Mesodermal cell (in vitro differentiated cells): Measurements from ENCODE around the gene MANF.

Experiments used
- H3K27ac ChIP-seq: 2 replicates; pipeline ENCODE4 v1.7.0; 2013; ENCODE audit warnings: mild to moderate bottlenecking, low read depth, low read length, moderate library complexity; ENCODE audit not compliant: severe bottlenecking
- H3K36me3 ChIP-seq: 2 replicates; pipeline ENCODE4 v1.7.1; 2013; ENCODE audit warnings: mild to moderate bottlenecking, low read length, moderate library complexity; ENCODE audit not compliant: control insufficient read depth, insufficient read depth
- H3K4me1 ChIP-seq: one replicate; pipeline ENCODE4 v1.7.1; 2013; ENCODE audit warnings: mild to moderate bottlenecking, low read length; ENCODE audit not compliant: insufficient read depth, control insufficient read depth, poor library complexity, severe bottlenecking
- H3K4me3 ChIP-seq: 2 replicates; pipeline ENCODE4 v1.7.0; 2013; ENCODE audit warnings: low read length, control low read depth, mild to moderate bottlenecking; ENCODE audit not compliant: insufficient read depth, poor library complexity, severe bottlenecking; ENCODE audit errors: extremely low read depth
- H3K9me3 ChIP-seq: 2 replicates; pipeline ENCODE4 v1.7.1; 2013; ENCODE audit warnings: mild to moderate bottlenecking, low read length, moderate library complexity; ENCODE audit not compliant: control insufficient read depth
- WGBS, 2 experiments: methylation state at CpG; one replicate each; pipeline ENCODE4 v1.1.5; 2013; ENCODE audit warnings: missing lambda C conversion rate in 2 of 2; ENCODE audit not compliant: insufficient coverage in 2 of 2; 5-methylcytosine and 5-hydroxymethylcytosine counted together

The MANF gene

DNA sequence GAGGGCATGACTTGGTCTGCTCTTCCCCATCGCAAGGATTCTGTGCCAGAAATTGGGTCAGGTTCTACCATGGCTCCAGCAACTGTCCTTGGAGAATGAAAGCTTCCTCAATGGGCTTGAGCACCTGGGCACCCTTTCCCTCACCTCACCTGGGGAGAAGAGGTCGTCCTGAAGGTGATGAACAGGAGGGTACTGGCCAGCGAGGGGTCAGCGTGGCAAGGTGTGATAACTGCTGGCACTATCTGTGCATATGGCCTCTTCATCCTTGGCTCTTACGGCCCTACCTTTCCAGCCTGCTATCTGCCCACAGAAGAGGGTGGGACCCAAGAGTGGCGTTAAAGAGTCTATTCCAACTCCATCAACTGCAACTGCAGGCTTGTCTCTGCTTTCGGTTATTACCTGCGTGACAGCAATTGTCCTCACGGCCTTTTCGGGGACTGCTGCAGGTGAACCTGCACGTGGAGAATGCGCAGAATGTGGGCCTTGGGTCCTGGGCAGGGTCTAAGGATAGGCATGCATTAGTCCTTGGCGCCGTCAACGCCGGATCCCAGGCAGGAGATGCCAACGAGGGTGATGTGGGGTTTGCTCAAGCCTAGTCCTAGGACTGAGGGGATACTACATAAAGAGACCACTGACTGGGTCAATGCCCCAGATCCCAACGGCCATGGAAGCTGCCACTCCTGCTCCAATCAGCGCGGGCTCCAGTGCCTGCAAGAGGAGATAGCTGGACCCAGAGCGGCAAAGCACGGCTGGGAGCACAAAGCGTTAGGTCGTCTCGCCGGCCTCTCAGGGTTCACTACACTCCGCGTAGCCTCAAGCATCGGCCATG lies 5.4 kb downstream of the MANF start:
- Histone ChIP-seq H3K4me1 (peaks cover 35% of the 10 kb centered on the region), H3K27ac (peak overlapping the region; percentile 97), H3K9me3 (peaks cover 22% of the 10 kb centered on the region), H3K4me3 (peak overlapping the region; percentile 54), H3K36me3 (peaks cover 82% of the 10 kb centered on the region)
- WGBS, 2 experiments: 54 to 56% methylated on average over 28 to 29 of the region's 29 CpGs

DNA sequence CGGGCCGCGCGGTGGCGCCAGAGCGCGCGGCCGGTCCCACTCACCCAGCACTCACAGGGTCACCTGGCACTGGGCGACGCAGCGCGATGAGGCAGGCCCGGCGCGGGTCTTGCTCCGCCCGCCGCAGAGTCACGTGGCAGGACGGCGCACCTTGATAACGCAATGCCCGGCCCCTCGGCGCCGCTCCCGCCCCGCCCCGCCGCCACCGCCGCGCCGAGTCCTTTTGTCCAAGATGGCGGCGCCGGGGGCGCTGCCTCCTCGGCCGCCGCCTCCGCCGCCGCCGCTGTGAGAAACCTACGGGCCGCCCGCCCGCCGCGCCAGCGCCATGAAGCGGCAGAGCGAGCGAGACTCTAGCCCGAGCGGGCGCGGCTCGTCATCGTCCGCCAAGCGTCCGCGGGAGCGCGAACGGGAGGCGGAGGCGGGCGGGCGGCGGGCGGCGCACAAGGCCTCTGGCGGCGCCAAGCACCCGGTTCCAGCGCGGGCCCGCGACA lies 6.0 kb downstream of the MANF start, which contains the start of gene RBM15B:
RBM15B (plus strand) TSS at position 211 of the 491 bp plus-strand sequence; CDS start at position 326, 115 bp downstream.
- H3K36me3 ChIP-seq: peaks cover 87% of the 10 kb centered on the region
- H3K27ac ChIP-seq: peak within 1 kb of the TSS; percentile 97
- 0 to 1% methylated on average over 54 to 65 of the region's 83 CpGs for WGBS, 2 experiments
- peaks cover 22% of the 10 kb centered on the region for H3K9me3 ChIP-seq
- H3K4me3 ChIP-seq: peak within 1 kb of the TSS; percentile 54
- H3K4me1 ChIP-seq: peaks cover 36% of the 10 kb centered on the region

DNA sequence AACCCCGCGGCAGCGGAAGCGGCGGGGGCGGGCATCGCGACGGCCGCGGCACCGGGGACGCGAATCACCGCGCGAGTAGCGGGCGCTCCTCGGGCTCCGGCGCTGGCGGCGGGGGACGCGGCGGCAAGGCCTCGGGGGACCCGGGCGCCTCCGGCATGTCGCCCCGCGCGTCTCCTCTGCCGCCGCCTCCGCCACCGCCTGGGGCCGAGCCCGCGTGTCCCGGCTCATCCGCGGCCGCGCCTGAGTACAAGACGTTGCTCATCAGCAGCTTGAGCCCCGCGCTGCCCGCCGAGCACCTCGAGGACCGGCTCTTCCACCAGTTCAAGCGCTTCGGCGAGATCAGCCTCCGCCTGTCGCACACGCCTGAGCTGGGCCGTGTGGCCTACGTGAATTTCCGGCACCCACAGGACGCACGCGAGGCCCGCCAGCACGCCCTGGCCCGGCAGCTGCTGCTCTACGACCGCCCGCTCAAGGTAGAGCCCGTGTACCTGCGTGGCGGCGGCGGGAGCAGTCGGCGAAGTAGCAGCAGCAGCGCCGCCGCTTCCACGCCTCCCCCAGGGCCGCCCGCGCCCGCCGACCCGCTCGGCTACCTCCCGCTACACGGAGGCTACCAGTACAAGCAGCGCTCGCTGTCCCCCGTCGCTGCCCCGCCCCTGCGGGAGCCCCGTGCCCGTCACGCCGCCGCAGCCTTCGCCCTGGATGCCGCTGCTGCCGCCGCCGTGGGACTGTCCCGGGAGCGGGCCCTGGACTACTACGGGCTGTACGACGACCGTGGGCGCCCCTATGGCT lies 6.7 kb downstream of the MANF start:
- peaks cover 87% of the 10 kb centered on the region for H3K36me3 ChIP-seq
- WGBS, 2 experiments: 23 to 24% methylated on average over 78 to 99 of the region's 115 CpGs
- peak overlapping the region; percentile 97 for H3K27ac ChIP-seq
- peaks cover 22% of the 10 kb centered on the region for H3K9me3 ChIP-seq
- H3K4me3 ChIP-seq: peak overlapping the region; percentile 54
- peaks cover 33% of the 10 kb centered on the region for H3K4me1 ChIP-seq

DNA sequence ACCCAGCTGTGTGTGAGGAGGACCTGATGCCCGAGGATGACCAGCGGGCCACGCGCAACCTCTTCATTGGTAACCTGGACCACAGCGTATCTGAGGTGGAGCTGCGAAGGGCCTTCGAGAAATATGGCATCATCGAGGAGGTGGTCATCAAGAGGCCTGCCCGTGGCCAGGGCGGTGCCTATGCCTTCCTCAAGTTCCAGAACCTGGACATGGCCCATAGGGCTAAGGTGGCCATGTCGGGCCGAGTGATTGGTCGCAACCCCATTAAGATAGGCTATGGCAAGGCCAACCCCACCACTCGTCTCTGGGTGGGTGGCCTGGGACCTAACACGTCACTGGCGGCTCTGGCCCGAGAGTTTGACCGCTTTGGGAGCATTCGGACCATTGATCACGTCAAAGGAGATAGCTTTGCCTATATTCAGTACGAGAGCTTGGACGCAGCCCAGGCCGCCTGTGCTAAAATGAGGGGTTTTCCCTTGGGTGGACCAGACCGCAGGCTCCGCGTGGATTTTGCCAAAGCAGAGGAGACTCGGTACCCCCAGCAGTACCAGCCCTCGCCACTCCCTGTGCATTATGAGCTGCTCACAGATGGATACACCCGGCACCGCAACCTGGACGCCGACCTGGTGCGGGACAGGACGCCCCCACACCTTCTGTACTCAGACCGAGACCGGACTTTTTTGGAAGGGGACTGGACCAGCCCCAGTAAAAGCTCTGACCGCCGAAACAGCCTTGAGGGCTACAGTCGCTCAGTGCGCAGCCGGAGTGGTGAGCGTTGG lies 7.5 kb downstream of the MANF start:
- peaks cover 88% of the 10 kb centered on the region for H3K36me3 ChIP-seq
- H3K4me3 ChIP-seq: peak overlapping the region; percentile 54
- H3K4me1 ChIP-seq: peaks cover 26% of the 10 kb centered on the region
- H3K9me3 ChIP-seq: peaks cover 22% of the 10 kb centered on the region
- 94 to 96% methylated on average over 40 to 42 of the region's 42 CpGs for WGBS, 2 experiments
- H3K27ac ChIP-seq: no peak overlapping the region

DNA sequence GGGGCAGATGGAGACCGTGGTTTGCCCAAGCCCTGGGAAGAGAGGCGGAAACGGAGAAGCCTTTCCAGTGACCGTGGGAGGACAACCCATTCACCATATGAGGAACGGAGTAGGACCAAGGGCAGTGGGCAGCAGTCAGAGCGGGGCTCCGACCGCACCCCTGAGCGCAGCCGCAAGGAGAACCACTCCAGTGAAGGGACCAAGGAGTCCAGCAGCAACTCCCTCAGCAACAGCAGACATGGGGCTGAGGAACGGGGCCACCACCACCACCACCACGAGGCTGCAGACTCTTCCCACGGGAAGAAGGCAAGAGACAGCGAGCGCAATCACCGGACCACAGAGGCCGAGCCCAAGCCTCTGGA lies 8.0 kb downstream of the MANF start:
- no peak overlapping the region for H3K27ac ChIP-seq
- no peak overlapping the region for H3K4me3 ChIP-seq
- H3K9me3 ChIP-seq: peaks cover 22% of the 10 kb centered on the region
- WGBS, 2 experiments: 95 to 97% methylated on average over 17 of the region's 17 CpGs
- H3K36me3 ChIP-seq: peaks cover 87% of the 10 kb centered on the region
- H3K4me1 ChIP-seq: peaks cover 20% of the 10 kb centered on the region

DNA sequence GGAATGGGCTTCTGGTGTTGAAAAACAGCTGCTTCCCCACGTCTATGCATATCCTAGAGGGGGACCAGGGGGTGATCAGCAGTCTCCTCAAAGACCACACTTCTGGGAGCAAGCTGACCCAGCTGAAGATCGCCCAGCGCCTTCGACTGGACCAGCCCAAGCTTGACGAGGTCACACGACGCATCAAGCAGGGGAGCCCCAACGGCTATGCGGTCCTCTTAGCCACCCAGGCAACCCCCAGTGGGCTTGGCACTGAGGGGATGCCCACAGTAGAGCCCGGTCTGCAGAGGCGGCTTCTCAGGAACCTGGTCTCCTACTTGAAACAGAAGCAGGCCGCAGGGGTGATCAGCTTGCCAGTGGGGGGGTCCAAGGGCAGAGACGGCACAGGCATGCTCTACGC lies 8.5 kb downstream of the MANF start:
- Histone ChIP-seq H3K4me3 (no peak overlapping the region), H3K4me1 (peaks cover 20% of the 10 kb centered on the region), H3K9me3 (peaks cover 22% of the 10 kb centered on the region), H3K36me3 (peaks cover 85% of the 10 kb centered on the region), H3K27ac (no peak overlapping the region)
- WGBS, 2 experiments: 96% methylated on average over 14 of the region's 14 CpGs

DNA sequence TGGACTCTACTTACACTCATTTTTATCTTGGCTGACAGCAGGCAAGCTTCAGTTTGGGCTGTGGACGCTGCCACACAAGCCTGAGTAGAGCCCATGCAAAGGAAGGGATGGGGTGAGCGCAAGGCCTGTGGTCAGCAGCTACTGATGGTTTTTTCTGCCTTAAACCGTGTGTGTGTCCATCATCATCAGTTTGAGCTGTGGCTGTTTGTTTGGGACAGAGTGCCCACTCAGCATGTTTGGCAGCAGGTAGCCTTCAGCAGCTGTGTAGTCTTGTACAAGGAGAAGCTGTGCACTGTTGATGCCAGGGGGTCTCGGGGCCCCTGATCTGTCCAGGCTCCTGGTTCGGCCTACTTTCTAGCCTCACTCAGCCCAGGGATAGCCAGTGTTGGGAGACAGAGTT lies 9.4 kb downstream of the MANF start:
- no peak overlapping the region for H3K27ac ChIP-seq
- peaks cover 78% of the 10 kb centered on the region for H3K36me3 ChIP-seq
- no peak overlapping the region for H3K4me3 ChIP-seq
- 84 to 96% methylated on average over 5 of the region's 5 CpGs for WGBS, 2 experiments
- H3K4me1 ChIP-seq: peaks cover 20% of the 10 kb centered on the region
- peaks cover 22% of the 10 kb centered on the region for H3K9me3 ChIP-seq

DNA sequence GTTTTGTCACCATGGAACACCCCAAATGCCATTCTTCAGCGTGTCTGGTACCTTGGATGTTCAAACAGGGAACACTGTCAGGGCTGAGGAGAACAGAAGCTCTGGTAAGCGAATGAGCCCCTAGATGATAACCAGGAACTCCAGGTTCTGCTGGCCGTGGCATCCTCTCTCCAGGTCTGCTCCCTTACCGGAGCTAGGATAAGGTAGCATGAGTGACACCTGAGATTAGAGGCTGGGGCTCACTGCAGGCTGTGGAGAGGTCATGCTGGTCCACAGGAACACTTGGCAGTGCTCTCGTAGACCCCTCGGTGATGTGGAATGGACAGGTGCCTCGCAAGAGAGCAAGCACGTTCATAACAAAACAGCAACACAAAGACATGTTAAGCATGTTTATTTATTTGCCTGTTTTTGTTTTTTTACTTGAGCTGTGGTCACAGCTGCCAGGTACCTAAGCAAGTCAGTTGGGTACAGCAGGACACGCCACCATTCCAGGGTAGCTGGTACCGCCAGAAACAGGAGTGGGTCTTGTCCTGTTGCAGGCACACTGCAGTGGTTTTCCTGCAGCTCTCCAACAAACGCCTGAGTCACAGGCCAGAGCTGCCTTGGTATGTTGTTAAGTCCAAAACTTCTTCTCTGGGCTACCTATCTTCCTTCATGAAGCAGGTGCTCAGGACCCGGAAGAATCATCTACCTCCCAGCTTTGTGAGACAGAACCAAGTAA lies 10.6 kb downstream of the MANF start:
- WGBS, 2 experiments: 93 to 100% methylated on average over 9 to 10 of the region's 12 CpGs
- Histone ChIP-seq H3K36me3 (peaks cover 72% of the 10 kb centered on the region), H3K27ac (peak overlapping the region; percentile 10), H3K4me3 (no peak overlapping the region), H3K4me1 (peaks cover 11% of the 10 kb centered on the region), H3K9me3 (peaks cover 22% of the 10 kb centered on the region)

DNA sequence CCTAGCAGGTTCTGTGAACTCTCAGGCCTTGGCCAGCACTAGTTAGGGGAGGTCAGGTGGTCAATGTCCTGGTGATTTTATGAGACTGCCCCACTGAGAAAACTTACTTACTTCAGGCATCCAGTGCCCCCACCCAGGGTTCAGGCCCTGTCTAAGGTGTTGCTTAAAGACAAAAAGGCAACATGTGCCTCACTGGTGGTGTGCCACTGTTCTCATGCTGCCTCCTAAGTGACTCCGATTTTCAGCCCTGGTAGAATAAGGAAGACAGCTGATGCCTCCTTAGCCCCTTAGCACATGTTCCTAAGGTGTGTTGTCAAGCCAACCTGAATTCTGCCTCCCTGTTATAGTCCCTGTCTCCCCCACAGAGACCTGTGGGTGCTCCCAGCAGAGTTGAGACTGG lies 11.3 kb downstream of the MANF start:
- peaks cover 11% of the 10 kb centered on the region for H3K4me1 ChIP-seq
- 91 to 100% methylated on average over 1 of the region's 1 CpG for WGBS, 2 experiments
- peaks cover 22% of the 10 kb centered on the region for H3K9me3 ChIP-seq
- H3K27ac ChIP-seq: no peak overlapping the region
- peaks cover 76% of the 10 kb centered on the region for H3K36me3 ChIP-seq
- no peak overlapping the region for H3K4me3 ChIP-seq

DNA sequence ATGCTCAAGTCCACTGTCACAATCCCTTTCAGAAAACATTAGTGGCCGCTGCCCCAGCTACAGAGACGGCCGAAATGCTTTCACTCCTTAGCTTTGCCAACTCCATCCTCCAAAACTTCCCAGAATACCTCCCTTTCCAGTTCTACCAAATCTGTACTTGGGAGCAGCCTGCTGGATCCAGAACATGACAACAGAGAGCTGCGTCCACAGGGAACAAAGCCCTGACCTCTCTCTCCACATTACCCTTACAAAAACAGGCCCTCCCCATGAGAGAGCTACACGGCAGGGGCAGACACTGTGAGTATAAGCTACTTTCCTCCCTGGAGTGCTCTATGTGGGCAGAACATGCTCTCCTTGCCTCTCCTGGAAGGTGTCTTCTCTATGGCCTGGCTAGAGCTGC lies 12.3 kb downstream of the MANF start:
- H3K4me3 ChIP-seq: no peak overlapping the region
- H3K36me3 ChIP-seq: peaks cover 80% of the 10 kb centered on the region
- H3K9me3 ChIP-seq: peaks cover 17% of the 10 kb centered on the region
- no peak overlapping the region for H3K27ac ChIP-seq
- WGBS, 2 experiments: 88 to 93% methylated on average over 3 to 4 of the region's 5 CpGs
- peaks cover 11% of the 10 kb centered on the region for H3K4me1 ChIP-seq
